ENCODE data around the gene C1QL1.

C1QL1 gene

GRCh38 chr17:44910231-44911106, 57.6 kb downstream of the C1QL1 start:
- no peak overlapping the region for H3K27ac ChIP-seq
- no peak for TF ChIP-seq CTCF (conservative IDR thresholded peaks at IDR 0.05)
